Measurements from ENCODE around the gene OR51A7. TPM values are rescaled to one million over a fixed set of nuclear protein-coding genes. Genes with fewer than 3 reads are reported as not detected.
"Not testable (repeated sequence)": the region's sequence is repeated elsewhere in the genome, so short reads cannot be mapped to it uniquely, and the experiment has no call there.

The OR51A7 gene
- not detected for total RNA-seq
- not detected for polyA plus RNA-seq

GRCh38 chr11:4903484-4903883 is at the start of gene OR51A7:
OR51A7 (plus strand) TSS chr11:4903783; CDS start chr11:4907370, 3,587 bp downstream.
- Histone ChIP-seq H3K27me3 (ENCODE audit: control insufficient read depth in 4 of 4, insufficient read depth in 4 of 4, low read length in 3 of 4) (no peaks in the 10 kb centered on the region), H3K4me1 (ENCODE audit: control insufficient read depth in 4 of 4, insufficient read depth in 4 of 4, low read length in 3 of 4) (no peaks in the 10 kb centered on the region), H3K9me3 (ENCODE audit: control insufficient read depth in 4 of 4, low read length in 3 of 4) (no peaks in the 10 kb centered on the region), H3K27ac (ENCODE audit: low read depth in 1 of 2, low read length in 2 of 2) (no peak within 1 kb of the TSS), H3K36me3 (ENCODE audit: control insufficient read depth in 4 of 4, insufficient read depth in 3 of 4, low read depth in 1 of 4, low read length in 3 of 4) (no peaks in the 10 kb centered on the region), H3K4me3 (ENCODE audit: low read depth in 1 of 3, low read length in 3 of 3) (no peak within 1 kb of the TSS), H3K9ac (ENCODE audit: low read depth in 1 of 2, low read length in 2 of 2) (no peak within 1 kb of the TSS)
- DNase-seq (ENCODE audit: low spot score) = no peak
- TF ChIP-seq NR2F2 (IDR thresholded peaks at IDR 0.05) (no peak), YY1 (IDR thresholded peaks at IDR 0.05) (no peak), TAF1 (conservative IDR thresholded peaks at IDR 0.05) (no peak), ATF3 (IDR thresholded peaks at IDR 0.05) (no peak), JUND (IDR thresholded peaks at IDR 0.05) (no peak), ZBTB33 (IDR thresholded peaks at IDR 0.05) (no peak), HNF4A (conservative IDR thresholded peaks at IDR 0.05) (no peak), SP1 (IDR thresholded peaks at IDR 0.05) (no peak), RAD21 (IDR thresholded peaks at IDR 0.05) (no peak)

GRCh38 chr11:4854286-4854685 is 49.3 kb upstream of the OR51A7 start:
- H3K36me3 ChIP-seq (ENCODE audit: control insufficient read depth in 4 of 4, insufficient read depth in 3 of 4, low read depth in 1 of 4, low read length in 3 of 4); H3K4me1 ChIP-seq (ENCODE audit: control insufficient read depth in 4 of 4, insufficient read depth in 4 of 4, low read length in 3 of 4); H3K4me3 ChIP-seq (ENCODE audit: low read depth in 1 of 3, low read length in 3 of 3); H3K9me3 ChIP-seq (ENCODE audit: control insufficient read depth in 4 of 4, low read length in 3 of 4); H3K27me3 ChIP-seq (ENCODE audit: control insufficient read depth in 4 of 4, insufficient read depth in 4 of 4, low read length in 3 of 4); DNase-seq (ENCODE audit: low spot score); H3K27ac ChIP-seq (ENCODE audit: low read depth in 1 of 2, low read length in 2 of 2); H3K9ac ChIP-seq (ENCODE audit: low read depth in 1 of 2, low read length in 2 of 2): not testable (repeated sequence)
- 80% methylated on average over 7 of the region's 7 CpGs for WGBS

- Histone ChIP-seq H3K36me3 (ENCODE audit: control insufficient read depth in 4 of 4, insufficient read depth in 3 of 4, low read depth in 1 of 4, low read length in 3 of 4) (no peaks in the 10 kb centered on the region), H3K9me3 (ENCODE audit: control insufficient read depth in 4 of 4, low read length in 3 of 4) (no peaks in the 10 kb centered on the region), H3K9ac (ENCODE audit: low read depth in 1 of 2, low read length in 2 of 2) (no peak overlapping the region), H3K27me3 (ENCODE audit: control insufficient read depth in 4 of 4, insufficient read depth in 4 of 4, low read length in 3 of 4) (no peaks in the 10 kb centered on the region), H3K27ac (ENCODE audit: low read depth in 1 of 2, low read length in 2 of 2) (no peak overlapping the region), H3K4me3 (ENCODE audit: low read depth in 1 of 3, low read length in 3 of 3) (no peak overlapping the region), H3K4me1 (ENCODE audit: control insufficient read depth in 4 of 4, insufficient read depth in 4 of 4, low read length in 3 of 4) (no peaks in the 10 kb centered on the region)
- no peak for TF ChIP-seq EGR1 (IDR thresholded peaks at IDR 0.05; ENCODE audit: low read depth in 2 of 2)
- no peak for TF ChIP-seq MAX (IDR thresholded peaks at IDR 0.05)
- no peak for TF ChIP-seq REST (IDR thresholded peaks at IDR 0.05)
- TF ChIP-seq GABPA (IDR thresholded peaks at IDR 0.05 in 1 of 2, conservative IDR thresholded peaks at IDR 0.05 in 1 of 2) = no peak
- TF ChIP-seq CTCF (IDR thresholded peaks at IDR 0.05; ENCODE audit: low read depth, low read length, missing input control) = no peak
- TF ChIP-seq RAD21 (IDR thresholded peaks at IDR 0.05) = no peak
- TF ChIP-seq SP1 (IDR thresholded peaks at IDR 0.05) = no peak
- TF ChIP-seq YY1 (IDR thresholded peaks at IDR 0.05) = no peak
- TF ChIP-seq HNF4A (conservative IDR thresholded peaks at IDR 0.05) = no peak
- no peak for TF ChIP-seq ATF3 (IDR thresholded peaks at IDR 0.05)
- no peak for TF ChIP-seq JUND (IDR thresholded peaks at IDR 0.05)
- no peak for TF ChIP-seq TAF1 (conservative IDR thresholded peaks at IDR 0.05)
- TF ChIP-seq FOXA1 (IDR thresholded peaks at IDR 0.05) = no peak
- no peak for TF ChIP-seq NR2F2 (IDR thresholded peaks at IDR 0.05)
- no peak for DNase-seq (ENCODE audit: low spot score)
Measured at GRCh38 chr11:4862447-4863236, 40.9 kb upstream of the OR51A7 start.

Measured in liver (tissue), 9 donors.